HG03025 (cell line): ENCODE results near the gene OXCT2.
"Not testable (repeated sequence)": the region's sequence is repeated elsewhere in the genome, so short reads cannot be mapped to it uniquely, and the experiment has no call there.

Source experiments
- ATAC-seq: cut with Tn5 transposase; IDR thresholded peaks from one replicate; pipeline ENCODE4 v1.9.1; 2021; ENCODE audit warnings: mild to moderate bottlenecking, moderate library complexity; ENCODE audit not compliant: unreplicated experiment, low FRiP score

Gene OXCT2

DNA sequence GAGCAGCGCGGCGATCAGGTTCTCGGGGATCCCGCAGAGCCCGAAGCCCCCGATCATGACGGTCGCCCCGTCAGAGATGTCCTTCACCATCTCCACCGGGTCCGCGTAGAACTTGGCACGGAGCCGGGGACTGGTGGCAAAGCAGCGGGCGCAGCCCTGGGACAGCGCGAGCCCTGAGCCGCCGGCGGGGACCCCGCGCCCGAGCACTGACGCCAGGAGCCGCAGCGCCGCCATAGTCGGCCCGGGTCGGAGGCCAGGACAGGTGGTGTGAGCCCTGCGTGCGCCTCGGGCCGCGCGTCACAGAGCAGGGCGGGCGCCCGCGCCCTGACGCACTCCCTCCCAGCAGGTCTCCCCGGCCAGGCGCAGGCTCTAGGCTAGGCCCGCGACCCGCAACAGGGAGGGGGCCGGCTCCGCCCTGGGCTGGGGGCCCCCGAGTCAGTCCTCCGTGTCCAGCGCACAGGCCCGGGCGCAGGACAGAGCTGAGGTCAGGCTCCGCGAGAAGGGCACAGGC is at the start of gene OXCT2:
TSS of gene OXCT2 (minus strand) at position 327 of the 511 bp plus-strand sequence. CDS start at position 234, 93 bp downstream.
- not testable (repeated sequence) for ATAC-seq

DNA sequence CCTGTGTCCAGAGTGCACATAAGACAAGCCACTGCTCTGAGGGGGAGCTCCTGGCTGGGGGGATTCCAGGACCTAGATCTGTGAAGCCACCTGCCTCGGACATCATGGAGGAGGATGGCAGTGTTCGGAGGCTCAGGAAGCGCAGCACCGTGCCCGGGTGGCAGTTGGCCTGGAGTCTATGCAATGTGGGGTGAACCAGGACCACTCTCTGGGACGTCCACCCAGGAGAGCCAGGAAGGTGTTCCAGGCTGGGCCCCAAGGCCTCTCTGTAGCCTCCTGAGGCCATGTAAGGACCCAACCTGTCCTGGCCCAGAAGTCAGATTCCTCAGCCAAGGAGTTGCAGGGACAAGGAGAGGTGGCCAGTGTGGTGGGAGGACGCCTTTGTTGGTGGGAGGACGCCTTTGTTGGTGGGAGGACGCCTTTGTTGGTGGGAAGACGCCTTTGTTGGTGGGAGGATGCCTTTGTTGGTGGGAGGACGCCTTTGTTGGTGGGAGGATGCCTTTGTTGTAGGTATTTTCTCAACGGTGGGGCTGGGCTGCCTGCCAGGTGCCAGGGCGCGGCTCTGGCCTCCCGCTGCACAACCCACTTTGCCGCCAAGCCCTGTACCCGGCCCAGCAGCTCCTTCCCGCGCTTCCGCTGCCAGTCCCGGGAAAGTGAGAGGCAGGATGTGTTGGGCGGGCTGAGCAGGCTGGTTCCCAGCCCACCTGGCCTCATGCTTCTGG is 48.1 kb upstream of the OXCT2 start:
- ATAC-seq: no peak

DNA sequence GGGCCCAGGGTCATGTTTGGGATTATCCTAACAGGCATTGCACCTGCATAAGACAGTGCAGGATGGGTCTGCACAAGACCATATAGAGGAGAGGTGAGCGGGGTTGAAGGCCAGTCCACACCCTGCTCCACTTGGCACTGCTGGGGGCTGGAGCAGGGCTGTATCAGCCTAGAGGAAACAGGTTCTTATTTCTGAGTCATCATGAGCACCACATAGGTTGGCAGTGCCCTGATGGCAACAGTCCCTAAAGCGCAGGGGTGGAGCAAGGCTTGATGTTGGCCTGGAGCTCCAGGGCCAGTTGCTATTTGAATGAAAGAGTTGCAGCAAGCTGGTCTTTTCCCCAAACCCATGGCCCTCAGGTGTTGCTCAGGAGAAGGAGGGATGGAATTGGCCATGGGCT is 47.3 kb upstream of the OXCT2 start:
- no peak for ATAC-seq

DNA sequence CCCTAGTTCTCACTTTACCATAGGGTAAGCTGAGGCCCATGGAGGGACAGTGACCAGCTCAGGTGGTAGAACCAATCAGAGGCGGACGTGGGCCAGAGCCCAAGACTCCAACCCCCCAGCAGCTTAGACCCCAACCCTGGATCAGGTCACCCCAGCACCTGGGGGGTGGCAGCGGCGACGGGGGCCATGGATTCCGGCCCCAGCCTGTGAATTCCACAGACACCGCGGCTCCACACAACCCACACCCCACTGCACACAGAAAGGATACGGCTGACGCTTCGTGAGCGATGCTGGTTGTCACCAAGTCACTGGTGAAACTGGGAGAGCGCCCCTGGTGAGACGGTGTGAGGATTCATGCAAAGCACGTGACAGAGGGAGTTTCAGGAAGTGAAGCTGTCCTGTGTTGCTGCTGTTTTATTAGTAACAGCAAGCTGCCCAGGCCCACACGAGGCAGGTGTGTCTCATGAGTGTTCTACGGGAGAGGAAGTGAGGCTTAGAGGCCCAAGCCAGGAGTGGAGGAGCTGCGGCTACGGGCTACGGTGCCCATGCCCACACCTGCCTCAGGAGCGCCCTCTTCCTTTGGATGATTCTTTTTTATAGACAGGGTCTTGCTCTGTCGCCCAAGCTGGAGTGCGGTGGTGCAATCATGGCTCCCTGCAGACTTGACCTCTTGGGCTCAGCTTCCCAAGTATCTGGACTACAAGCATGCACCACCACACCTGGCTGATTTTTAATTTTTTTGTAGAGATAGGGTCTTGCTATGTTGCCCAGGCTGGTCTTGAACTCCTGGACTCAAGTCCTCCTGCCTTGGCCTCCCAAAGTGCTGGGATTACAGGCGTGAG is 46.2 kb upstream of the OXCT2 start:
- ATAC-seq: peak; percentile 69

DNA sequence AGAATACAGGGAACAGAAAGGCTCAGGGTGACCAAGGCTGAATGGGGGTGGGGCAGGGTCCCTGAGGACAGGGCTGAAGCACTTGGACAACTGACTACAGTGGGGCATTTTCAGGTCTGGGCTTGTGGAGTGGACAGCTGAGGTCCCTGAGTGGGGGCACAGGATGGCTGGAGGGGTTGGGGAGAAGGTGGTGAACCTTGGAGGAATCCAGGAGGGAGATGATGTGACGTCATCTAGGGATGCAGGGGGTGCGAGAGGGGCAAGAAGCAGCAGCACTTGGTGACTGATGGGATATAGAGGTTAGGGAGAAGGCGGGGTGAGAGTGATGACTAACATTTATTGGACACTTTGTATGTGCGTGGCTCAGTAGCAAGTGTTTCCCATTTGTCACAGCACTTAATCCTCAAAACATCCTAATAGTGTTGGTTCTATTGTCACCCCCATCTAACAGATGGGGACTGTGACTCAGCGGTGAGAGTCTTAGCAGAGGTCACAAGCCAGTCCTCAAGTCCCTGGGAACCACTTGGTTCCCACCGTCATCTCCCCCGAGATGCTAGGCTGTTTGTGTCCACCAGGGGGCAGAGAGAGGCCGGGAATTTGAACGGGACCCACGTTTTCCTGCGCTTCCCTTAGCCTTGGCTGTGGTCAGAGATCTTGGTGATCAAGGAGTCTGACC is 45.4 kb upstream of the OXCT2 start:
- ATAC-seq: peak; percentile 43

DNA sequence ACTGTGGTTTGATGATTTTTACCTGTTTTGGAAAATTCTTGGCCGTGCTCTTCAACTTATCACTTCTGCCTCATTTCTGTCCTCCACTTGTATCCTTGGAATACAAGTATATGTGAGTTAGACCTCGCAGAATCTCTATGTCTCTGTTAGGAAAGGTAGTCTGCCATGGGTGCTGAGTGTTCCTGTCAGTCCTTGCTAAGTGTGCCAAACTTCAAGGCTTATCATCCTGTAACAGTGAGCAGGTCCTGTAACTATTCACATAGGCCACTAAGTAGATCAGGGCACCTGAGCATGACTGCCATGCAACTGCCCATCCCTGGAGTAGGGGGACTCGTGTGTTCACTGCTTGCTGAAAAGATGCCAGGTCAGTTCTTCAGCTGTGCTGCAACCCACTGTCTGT is 41.8 kb upstream of the OXCT2 start:
- ATAC-seq: no peak

DNA sequence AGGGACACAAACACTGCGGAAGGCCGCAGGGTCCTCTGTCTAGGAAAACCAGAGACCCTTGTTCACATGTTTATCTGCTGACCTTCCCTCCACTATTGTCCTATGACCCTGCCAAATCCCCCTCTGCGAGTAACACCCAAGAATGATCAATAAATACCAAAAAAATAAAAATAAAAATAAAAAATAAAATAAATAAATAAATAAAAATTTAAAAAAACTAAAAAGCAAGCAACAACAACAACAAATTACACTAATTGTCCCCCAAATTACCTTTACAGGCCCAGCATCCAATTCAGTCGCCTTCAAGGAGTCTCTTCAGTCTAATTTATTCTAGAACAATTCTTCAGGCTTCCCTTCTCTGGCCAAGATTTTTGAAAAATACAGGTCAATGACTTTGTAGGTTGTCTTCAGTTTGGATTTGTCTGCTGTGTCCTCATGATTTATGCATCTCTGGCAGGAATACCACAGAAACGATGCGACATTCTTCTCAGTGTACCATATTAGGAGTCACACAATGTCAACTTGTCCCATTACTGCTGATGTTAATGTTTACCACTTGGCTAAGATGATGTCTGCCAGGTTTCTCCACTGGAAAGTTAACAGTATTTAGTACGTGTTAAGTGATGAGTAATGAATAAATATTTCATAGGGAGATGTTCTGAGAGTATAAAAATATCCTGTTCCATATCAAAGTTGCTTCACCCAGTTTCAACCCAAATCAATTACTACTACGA is 37.8 kb upstream of the OXCT2 start:
- ATAC-seq: no peak

DNA sequence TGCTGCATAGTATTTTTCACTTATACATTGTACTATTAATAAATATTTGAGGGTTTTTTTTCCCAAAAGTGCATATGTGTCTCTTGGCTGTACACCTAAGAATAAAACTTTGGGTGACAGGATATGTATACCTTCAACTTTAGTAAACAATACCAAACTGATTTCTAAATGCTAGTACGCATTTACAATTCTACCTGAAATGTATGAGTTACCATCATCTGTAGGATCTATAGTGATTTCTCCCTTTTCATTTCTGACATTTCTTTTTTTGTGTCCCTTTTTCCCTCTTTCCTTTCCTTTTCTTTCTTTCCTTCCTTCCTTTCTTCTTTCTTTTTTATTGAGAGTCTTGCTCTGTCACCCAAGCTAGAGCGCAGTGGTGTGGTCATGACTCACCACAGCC is 34.2 kb upstream of the OXCT2 start:
- ATAC-seq: no peak

DNA sequence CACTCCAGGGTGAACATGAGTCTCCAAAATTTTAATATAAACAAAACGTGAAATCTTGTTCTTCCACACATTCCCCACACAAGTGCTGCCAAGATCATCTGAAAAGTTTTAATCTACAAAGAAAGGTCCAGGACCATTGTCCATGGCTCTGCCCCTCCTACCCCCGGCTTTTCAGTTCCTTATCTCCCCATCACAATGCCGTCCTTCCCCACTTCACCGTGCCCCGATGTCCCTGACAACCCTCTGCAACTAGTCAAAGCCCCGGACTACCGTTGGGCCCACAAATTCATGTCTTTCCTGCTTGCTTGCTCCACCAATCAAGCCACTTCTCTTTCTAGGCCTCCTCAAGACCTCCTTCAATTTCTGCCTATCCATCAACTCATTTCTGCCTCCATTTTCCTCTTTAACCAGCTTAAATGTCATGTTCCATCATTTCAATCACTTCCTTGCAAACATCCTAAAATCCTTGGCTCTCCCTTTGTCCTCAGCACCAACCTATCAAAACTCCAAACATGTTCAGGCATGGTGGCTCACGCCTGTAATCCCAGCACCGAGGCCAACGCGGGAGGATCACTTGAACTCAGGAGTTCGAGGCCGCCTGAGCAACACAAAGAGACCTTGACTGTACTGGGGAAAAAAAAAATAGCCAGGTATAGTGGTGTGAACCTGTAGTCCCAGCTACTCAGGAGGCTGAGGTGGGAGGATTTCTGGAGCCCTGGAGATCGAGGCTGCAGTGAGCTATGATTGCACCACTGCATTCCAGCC is 31.5 kb upstream of the OXCT2 start:
- no peak for ATAC-seq

DNA sequence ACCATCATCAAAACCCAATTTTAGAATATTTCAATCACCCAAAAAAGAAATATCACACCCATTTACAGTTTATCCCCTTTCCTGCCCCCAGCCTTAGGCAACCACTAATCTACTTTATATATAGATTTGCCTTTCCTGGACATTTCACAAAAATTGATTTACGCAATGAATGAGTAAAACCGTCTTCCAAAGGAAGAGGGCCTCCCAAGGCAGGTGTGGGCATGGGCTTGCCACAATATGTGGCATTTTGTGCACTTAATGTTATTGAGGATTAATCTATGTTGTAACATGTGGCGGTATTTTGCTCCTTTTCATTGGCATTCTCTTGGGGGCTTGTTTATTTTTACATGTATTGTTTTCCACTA is 29.3 kb upstream of the OXCT2 start:
- ATAC-seq: no peak

DNA sequence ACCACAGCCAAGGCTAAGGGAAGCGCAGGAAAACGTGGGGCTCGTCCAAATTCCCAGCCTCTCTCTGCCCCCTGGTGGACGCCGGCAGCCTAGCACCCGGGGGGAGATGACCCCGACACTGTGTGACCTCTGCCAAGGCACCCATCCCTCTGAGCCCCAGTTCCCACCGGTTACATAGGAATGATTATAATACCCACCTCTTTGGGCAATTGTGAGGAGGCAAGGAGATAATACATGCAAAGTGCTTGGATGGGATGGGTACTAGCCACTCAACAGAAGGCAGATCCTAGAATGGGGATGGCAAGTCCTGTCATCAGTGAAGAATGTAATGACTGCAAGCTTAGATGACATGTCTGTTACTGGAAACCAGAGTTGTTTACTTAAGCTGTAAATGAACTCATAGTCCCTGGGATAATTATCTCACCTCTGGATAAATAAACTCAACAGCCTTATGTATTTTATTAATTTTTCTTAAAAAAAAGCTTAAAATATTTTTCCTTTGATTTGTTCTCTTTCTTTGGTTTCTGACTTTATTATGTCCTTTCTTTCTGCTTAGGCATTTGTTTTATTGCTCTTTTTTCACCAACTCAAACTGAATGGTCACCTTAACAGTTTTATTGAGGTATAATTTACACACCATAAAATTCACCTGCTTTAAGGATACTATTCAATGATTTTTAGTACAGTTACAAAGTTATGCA is 28.8 kb upstream of the OXCT2 start:
- peak; percentile 70 for ATAC-seq

DNA sequence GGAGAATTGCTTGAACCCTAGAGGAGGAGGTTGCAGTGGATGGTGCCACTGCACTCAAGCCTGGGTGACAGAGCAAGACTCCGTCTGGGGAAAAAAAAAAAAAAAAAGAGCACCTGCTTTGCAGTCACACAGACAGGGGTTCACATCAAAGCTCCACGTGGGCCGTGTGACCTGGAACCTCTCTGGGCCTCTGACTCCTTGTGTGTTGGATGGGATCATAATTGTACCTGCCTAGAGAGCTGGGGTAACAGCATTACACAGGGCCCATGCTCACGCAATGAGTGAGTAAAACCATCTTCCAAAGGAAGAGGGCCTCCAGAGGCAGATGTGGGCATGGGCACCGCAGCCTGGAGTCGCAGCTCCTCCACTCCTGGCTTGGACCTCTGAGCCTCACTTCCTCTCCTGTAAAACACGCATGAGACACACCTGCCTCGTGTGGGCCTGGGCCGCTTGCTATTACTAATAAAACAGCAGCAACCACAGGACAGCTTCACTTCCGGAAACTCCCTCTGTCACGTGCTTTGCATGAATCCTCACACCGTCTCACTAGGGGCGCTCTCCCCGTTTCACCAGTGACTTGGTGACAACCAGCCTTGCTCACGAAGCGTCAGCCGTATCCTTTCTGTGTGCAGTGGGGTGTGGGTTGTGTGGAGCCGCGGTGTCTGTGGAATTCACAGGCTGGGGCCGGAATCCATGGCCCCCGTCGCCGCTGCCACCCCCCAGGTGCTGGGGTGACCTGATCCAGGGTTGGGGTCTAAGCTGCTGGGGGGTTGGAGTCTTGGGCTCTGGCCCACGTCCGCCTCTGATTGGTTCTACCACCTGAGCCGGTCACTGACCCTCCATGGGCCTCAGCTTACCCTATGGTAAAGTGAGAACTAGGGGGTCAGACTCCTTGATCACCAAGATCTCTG is 28.0 kb upstream of the OXCT2 start:
- peak; percentile 74 for ATAC-seq

DNA sequence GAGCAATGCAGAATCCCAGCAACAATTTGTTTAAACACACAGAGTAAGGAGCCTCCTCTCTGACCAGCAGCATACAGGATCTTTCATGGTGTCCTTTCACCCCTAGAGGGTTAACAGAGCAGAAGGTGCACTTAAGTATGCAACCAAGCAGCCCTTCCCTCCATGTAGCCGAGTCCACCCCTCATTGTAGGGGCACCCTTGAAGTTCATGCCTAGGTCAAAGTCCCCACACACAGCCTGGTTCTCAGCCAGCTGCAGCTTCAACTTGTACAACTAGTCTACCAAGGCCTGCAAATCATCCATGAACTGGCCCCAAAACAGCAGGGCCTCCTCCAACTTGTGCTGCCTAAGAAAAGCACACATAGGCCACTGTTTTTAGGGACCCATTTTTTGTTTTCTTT is 24.5 kb upstream of the OXCT2 start:
- ATAC-seq: no peak

DNA sequence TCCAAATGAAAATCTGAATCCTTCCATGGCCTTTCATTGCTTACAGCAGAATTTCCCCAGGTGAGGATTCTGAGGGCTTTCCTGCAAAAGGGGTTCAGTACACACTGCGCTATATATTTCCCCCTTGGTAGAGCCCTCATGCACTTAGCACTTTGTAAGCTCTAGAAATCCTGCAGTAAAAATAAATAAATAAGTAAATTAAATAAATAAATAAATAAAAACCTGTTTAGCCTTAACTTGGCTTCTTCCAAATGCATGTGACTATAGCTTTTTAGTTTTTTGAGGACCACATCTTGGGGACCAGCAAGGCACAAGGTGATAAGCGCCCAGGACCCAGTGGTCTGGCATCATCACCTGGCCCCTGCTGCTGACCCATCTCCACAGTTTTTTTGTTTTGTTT is 20.7 kb upstream of the OXCT2 start:
- ATAC-seq: no peak

DNA sequence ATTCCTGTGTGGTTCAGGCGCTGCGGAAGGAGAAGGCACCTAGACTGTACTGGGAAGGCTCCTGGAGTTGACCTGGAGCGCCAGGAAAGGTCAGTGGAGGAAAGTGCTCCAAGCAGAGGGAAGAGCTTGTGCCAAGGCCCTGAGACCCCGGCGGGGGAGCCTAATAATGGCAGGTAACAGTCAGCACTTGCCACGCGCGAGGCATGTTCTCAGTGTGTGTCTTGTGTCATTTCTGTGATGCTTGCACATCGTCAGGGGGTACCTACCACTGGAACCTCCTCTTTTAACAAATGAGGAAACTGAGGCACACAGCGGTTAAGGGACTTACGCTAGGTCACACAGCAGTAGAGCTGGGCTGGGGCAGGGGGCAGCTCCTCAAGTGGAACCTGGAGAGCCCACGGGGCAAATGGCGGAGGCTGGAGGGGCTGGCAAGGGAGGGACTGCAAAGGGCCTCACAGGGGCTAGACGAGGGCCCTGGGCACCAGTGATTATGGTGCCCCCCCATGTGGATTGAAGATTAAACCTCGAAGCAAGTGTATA is 18.5 kb upstream of the OXCT2 start:
- ATAC-seq: peak; percentile 17

DNA sequence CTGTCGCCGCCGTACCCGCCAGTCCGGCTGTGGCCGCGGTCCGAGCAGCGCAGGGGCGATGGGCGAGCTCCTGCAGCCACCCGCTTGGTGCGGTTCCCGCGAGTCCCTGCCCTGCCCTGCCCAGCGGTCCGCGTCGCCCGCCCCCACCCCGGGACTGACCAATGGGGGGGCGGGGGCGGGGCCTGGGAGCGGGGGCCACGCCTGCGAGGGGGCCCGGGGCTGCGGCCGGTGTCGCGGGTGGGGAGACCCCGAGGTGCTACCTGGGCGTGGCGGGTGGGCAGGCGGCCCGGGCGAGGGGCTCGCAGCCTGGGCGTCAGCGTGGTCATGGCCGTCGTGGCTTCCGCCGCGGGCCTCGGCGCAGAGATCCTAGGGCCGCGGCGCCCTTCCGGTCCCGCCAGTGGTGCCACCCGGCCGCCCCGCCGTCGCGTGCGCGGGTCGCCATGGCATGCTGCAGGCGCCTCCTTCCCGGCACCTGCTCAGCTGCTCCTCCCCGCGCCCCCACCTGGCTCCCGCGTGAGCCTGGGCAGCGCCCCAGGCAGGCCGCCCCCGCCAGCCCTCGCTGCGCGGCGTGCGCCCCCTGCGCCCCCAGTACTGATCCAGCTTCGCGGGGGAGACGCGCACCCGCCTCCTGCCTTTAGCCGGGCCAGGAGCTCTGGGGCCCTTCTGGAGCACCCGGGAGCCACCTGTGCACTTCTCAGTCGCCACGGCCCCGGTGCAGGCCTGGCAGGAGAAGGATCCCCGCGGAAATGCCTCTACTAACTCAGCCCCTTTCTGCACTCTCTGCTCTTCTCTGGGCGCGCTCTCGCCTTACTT is 17.8 kb upstream of the OXCT2 start, which contains the start of gene BMP8B:
TSS of gene BMP8B (minus strand) at position 108 of the 813 bp plus-strand sequence. CDS start 380 bp downstream, outside the sequence.
- peak; percentile 52 for ATAC-seq

DNA sequence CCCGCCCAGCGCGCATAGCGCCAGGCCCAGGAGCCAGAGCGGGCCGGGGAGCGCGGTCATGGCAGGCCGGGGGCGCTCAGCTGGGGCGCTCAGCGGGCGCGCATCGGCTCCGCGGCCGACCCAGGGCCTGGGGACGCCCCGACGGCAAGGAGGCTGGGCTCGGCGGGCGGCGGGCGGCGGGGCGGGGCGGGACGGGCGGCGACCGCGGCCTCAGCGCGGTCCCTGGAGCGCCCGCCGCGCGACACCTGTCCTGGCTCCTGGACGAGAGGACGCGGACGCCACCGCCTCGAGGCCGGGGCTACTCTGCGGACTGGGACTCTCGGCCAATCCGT is 17.2 kb upstream of the OXCT2 start:
- ATAC-seq: peak; percentile 19
